Mesenchymal stem cell (in vitro differentiated cells and primary cell): Measurements from ENCODE around the gene ZNF443.
"Not testable (repeated sequence)": the region's sequence is repeated elsewhere in the genome, so short reads cannot be mapped to it uniquely, and the experiment has no call there.

Experiments used
- DNase-seq: peaks from one replicate; pipeline ENCODE4 v3.0.0-alpha.2; 2013
- H2AFZ ChIP-seq: one replicate; pipeline ENCODE4 v1.6.1; 2013; ENCODE audit warnings: low read depth, mild to moderate bottlenecking, control low read depth, inconsistent platforms, low read length, moderate library complexity
- H2AK5ac ChIP-seq: 2 replicates; pipeline ENCODE4 v1.6.1; 2013; ENCODE audit warnings: low read length, moderate library complexity, mild to moderate bottlenecking, inconsistent platforms; ENCODE audit not compliant: severe bottlenecking
- H2BK120ac ChIP-seq: one replicate; pipeline ENCODE4 v1.6.1; 2013; ENCODE audit warnings: low read depth, mild to moderate bottlenecking, inconsistent platforms, low read length, moderate library complexity
- H2BK12ac ChIP-seq, 2 experiments: one replicate each; pipeline ENCODE4 v1.6.1; 2013; ENCODE audit warnings: inconsistent platforms in 2 of 2, low read length in 2 of 2, mild to moderate bottlenecking in 2 of 2, moderate library complexity in 2 of 2, control low read depth in 1 of 2
- H2BK15ac ChIP-seq: one replicate; pipeline ENCODE4 v1.6.1; 2013; ENCODE audit warnings: mild to moderate bottlenecking, low read depth, inconsistent platforms; ENCODE audit not compliant: poor library complexity, severe bottlenecking
- H2BK5ac ChIP-seq: 2 replicates; pipeline ENCODE4 v1.6.1; 2013; ENCODE audit warnings: low read depth, mild to moderate bottlenecking, low read length, control low read depth, inconsistent platforms; ENCODE audit not compliant: poor library complexity, severe bottlenecking
- H3K14ac ChIP-seq, 2 experiments: one replicate each; pipeline ENCODE4 v1.6.1; 2013; ENCODE audit warnings: inconsistent platforms in 2 of 2, low read length in 2 of 2, control low read depth in 1 of 2, mild to moderate bottlenecking in 1 of 2, moderate library complexity in 1 of 2
- H3K18ac ChIP-seq, 2 experiments: one replicate each; pipeline ENCODE4 v1.6.1; 2013; ENCODE audit warnings: inconsistent platforms in 2 of 2, low read length in 2 of 2, control low read depth in 1 of 2, low read depth in 1 of 2, mild to moderate bottlenecking in 1 of 2
- H3K23ac ChIP-seq, 2 experiments: one replicate each; pipeline ENCODE4 v1.6.1; 2013; ENCODE audit warnings: inconsistent platforms in 2 of 2, low read length in 2 of 2, mild to moderate bottlenecking in 2 of 2, moderate library complexity in 2 of 2, control low read depth in 1 of 2
- H3K27ac ChIP-seq: 2 replicates; pipeline ENCODE4 v1.5.1; 2013; ENCODE audit warnings: mild to moderate bottlenecking, moderate library complexity, low read length, control low read depth, inconsistent platforms; ENCODE audit not compliant: poor library complexity, severe bottlenecking
- H3K27me3 ChIP-seq, 2 experiments: 2 replicates each; pipeline versions ENCODE4 v1.6.1 to v1.7.0; 2013; ENCODE audit warnings: low read length in 2 of 2, mild to moderate bottlenecking in 2 of 2, moderate library complexity in 2 of 2, control low read depth in 1 of 2, inconsistent platforms in 1 of 2; ENCODE audit not compliant: control insufficient read depth in 1 of 2, insufficient read depth in 1 of 2
- H3K36me3 ChIP-seq, 2 experiments: 2 replicates each; pipeline versions ENCODE4 v1.6.1 to v1.7.0; 2013; ENCODE audit warnings: low read length in 2 of 2, control low read depth in 1 of 2, inconsistent platforms in 1 of 2, low read depth in 1 of 2, mild to moderate bottlenecking in 1 of 2; ENCODE audit not compliant: insufficient read depth in 2 of 2, control insufficient read depth in 1 of 2
- H3K4ac ChIP-seq, 2 experiments: one replicate each; pipeline ENCODE4 v1.6.1; 2013; ENCODE audit warnings: inconsistent platforms in 2 of 2, low read length in 2 of 2, mild to moderate bottlenecking in 2 of 2, moderate library complexity in 2 of 2, control low read depth in 1 of 2, low read depth in 1 of 2
- H3K4me1 ChIP-seq: 2 replicates; pipeline ENCODE4 v1.6.1; 2013; ENCODE audit warnings: low read depth, low read length, control low read depth; ENCODE audit not compliant: control insufficient read depth, insufficient read depth
- H3K4me2 ChIP-seq: 2 replicates; pipeline ENCODE4 v1.6.1; 2013; ENCODE audit warnings: low read length, mild to moderate bottlenecking, inconsistent platforms; ENCODE audit not compliant: poor library complexity, severe bottlenecking
- H3K4me3 ChIP-seq, 2 experiments: 2 replicates each; pipeline versions ENCODE4 v1.5.1 to v1.7.0; 2013; ENCODE audit warnings: low read length in 2 of 2, mild to moderate bottlenecking in 2 of 2, control low read depth in 1 of 2, low read depth in 1 of 2; ENCODE audit not compliant: insufficient read depth in 1 of 2
- H3K79me1 ChIP-seq: replicated peaks from 2 replicates; pipeline ENCODE4 v1.6.1; 2013; ENCODE audit warnings: mild to moderate bottlenecking, control low read depth, low read length, inconsistent platforms; ENCODE audit not compliant: poor library complexity, severe bottlenecking
- H3K9ac ChIP-seq: 2 replicates; pipeline ENCODE4 v1.7.0; 2013; ENCODE audit warnings: mild to moderate bottlenecking, low read length, moderate library complexity
- H3K9me3 ChIP-seq: 2 replicates; pipeline ENCODE4 v1.7.0; 2013; ENCODE audit warnings: mild to moderate bottlenecking, low read length; ENCODE audit not compliant: control insufficient read depth
- H4K8ac ChIP-seq: one replicate; pipeline ENCODE4 v1.6.1; 2013; ENCODE audit warnings: inconsistent platforms, mild to moderate bottlenecking, low read length, moderate library complexity
- H4K91ac ChIP-seq: one replicate; pipeline ENCODE4 v1.6.1; 2013; ENCODE audit warnings: mild to moderate bottlenecking, low read length, inconsistent platforms
- whole genome bisulfite sequencing: methylation state at CpG from one replicate; pipeline ENCODE4 v1.1.7; 2013; ENCODE audit warnings: mixed read lengths; 5-methylcytosine and 5-hydroxymethylcytosine counted together

ZNF443 gene

GRCh38 chr19:12464139-12464538 lies 23.3 kb upstream of the ZNF443 start:
- Histone ChIP-seq H3K9me3 (peaks cover 75% of the 10 kb centered on the region), H3K4me3 (peak overlapping the region in 1 of 2 experiments; percentile 59), H3K36me3 (peaks cover 9 to 28% of the 10 kb centered on the region in 2 experiments)
- not testable (repeated sequence) for H3K27me3 ChIP-seq, H2AFZ ChIP-seq, H3K18ac ChIP-seq, H2BK12ac ChIP-seq, H3K23ac ChIP-seq, H4K91ac ChIP-seq, H3K4me1 ChIP-seq, H2BK120ac ChIP-seq, DNase-seq, H3K14ac ChIP-seq, H3K4ac ChIP-seq, H3K9ac ChIP-seq, H2AK5ac ChIP-seq, H3K27ac ChIP-seq, H3K4me2 ChIP-seq, H4K8ac ChIP-seq, H3K79me1 ChIP-seq, H2BK15ac ChIP-seq, H2BK5ac ChIP-seq
- 91% methylated on average over 6 of the region's 6 CpGs for WGBS

DNA sequence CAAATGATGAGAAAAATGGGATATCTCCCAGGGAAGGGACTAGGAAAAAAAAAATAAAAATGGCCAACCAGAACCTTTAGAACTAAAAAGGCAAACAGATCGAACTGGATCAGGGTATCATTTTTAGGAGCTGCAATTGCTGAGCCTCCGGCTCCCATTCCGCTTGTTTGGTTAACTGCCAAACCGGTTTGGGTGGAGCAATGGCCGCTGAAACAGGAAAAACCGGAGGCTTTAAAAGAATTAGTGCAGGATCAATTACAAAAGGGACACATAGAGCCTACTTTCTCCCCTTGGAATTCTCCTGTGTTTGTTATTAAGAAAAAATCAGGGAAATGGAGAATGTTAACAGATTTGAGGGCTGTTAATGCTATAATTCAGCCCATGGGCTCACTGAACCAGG lies 12.7 kb upstream of the ZNF443 start:
- Histone ChIP-seq H3K18ac (no peak overlapping the region), H3K9ac (no peak overlapping the region), H3K27ac (no peak overlapping the region), H4K91ac (no peak overlapping the region), H3K9me3 (peaks cover 93% of the 10 kb centered on the region), H4K8ac (no peak overlapping the region), H3K4me1 (no peaks in the 10 kb centered on the region), H2AK5ac (no peak overlapping the region), H3K36me3 (peaks cover 0 to 3% of the 10 kb centered on the region in 2 experiments), H2AFZ (no peak overlapping the region), H2BK120ac (no peak overlapping the region), H3K4me2 (no peak overlapping the region), H3K27me3 (no peaks in the 10 kb centered on the region), H3K14ac (no peak overlapping the region), H2BK15ac (no peak overlapping the region), H3K4me3 (no peak overlapping the region), H3K79me1 (no peaks in the 10 kb centered on the region), H3K23ac (no peak overlapping the region), H2BK5ac (no peak overlapping the region), H2BK12ac (no peak overlapping the region), H3K4ac (no peak overlapping the region)
- 77% methylated on average over 6 of the region's 6 CpGs for WGBS
- no peak for DNase-seq

DNA sequence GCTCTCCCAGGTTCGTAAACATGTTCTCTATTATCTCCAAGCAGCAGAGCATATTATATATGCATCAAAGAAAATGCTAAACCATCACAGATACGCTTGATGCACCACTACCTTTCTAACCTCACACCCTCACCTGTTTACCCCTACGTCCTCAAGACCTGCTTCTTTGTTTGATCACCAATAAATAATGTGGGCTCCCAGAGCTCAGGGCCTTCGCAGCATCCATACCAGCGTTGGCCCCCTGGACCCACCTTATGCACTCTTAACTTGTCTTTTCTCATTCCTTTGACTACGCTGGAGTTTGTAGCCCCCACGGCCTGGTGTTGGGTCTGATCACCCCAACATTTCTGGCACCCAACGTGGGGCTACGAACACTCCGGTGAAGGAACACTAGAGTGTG lies 10.0 kb upstream of the ZNF443 start:
- H2BK12ac ChIP-seq = no peak overlapping the region
- no peaks in the 10 kb centered on the region for H3K27me3 ChIP-seq
- no peak overlapping the region for H3K4ac ChIP-seq
- H2AK5ac ChIP-seq = no peak overlapping the region
- no peak overlapping the region for H3K18ac ChIP-seq
- H2BK120ac ChIP-seq = no peak overlapping the region
- no peak overlapping the region for H3K27ac ChIP-seq
- no peak overlapping the region for H4K91ac ChIP-seq
- H4K8ac ChIP-seq = no peak overlapping the region
- peaks cover 78% of the 10 kb centered on the region for H3K9me3 ChIP-seq
- no peak for DNase-seq
- no peak overlapping the region for H3K23ac ChIP-seq
- no peak overlapping the region for H2BK5ac ChIP-seq
- H3K79me1 ChIP-seq = no peaks in the 10 kb centered on the region
- no peak overlapping the region for H3K9ac ChIP-seq
- H3K4me3 ChIP-seq = peak overlapping the region in 1 of 2 experiments; percentile 13
- H3K4me2 ChIP-seq = no peak overlapping the region
- no peaks in the 10 kb centered on the region for H3K4me1 ChIP-seq
- no peak overlapping the region for H2BK15ac ChIP-seq
- 62% methylated on average over 10 of the region's 10 CpGs for WGBS
- H3K36me3 ChIP-seq = no peaks in the 10 kb centered on the region
- H3K14ac ChIP-seq = no peak overlapping the region
- H2AFZ ChIP-seq = no peak overlapping the region

DNA sequence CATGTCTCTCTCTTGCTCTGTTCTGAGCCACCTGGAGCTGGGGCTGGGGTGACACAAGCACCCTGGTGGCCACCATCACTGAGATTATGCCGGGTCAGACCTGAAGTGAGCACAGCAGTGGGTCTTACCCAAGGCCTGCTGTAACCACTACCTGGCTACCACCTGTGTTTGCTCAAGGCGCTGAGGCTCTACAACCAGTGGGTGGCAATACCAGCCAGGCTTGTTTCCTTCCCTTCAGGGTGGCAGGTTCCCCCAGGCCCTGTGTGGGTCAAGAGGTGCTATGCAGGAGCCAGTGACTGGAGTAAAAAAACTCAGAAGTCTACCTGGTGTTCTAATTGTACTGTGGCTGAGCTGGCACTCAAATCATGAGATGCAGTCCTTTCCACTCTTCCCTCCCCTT lies 8.0 kb upstream of the ZNF443 start:
- H3K4ac ChIP-seq = no peak overlapping the region
- H3K27ac ChIP-seq = no peak overlapping the region
- H3K79me1 ChIP-seq = no peaks in the 10 kb centered on the region
- no peak overlapping the region for H3K23ac ChIP-seq
- no peak overlapping the region for H4K91ac ChIP-seq
- no peak overlapping the region for H3K9ac ChIP-seq
- no peaks in the 10 kb centered on the region for H3K27me3 ChIP-seq
- H2BK120ac ChIP-seq = no peak overlapping the region
- no peak overlapping the region for H2BK15ac ChIP-seq
- H3K9me3 ChIP-seq = peaks cover 68% of the 10 kb centered on the region
- H2AK5ac ChIP-seq = no peak overlapping the region
- H3K36me3 ChIP-seq = no peaks in the 10 kb centered on the region
- no peak for DNase-seq
- H3K14ac ChIP-seq = no peak overlapping the region
- peak overlapping the region in 1 of 2 experiments; percentile 37 for H3K4me3 ChIP-seq
- H2BK5ac ChIP-seq = no peak overlapping the region
- H3K4me1 ChIP-seq = no peaks in the 10 kb centered on the region
- no peak overlapping the region for H2BK12ac ChIP-seq
- H2AFZ ChIP-seq = no peak overlapping the region
- H4K8ac ChIP-seq = no peak overlapping the region
- no peak overlapping the region for H3K4me2 ChIP-seq
- 44% methylated on average over 2 of the region's 2 CpGs for WGBS
- H3K18ac ChIP-seq = no peak overlapping the region
